Endothelial cell of umbilical vein (primary cell): Measurements from ENCODE around the gene BID. TPM values are rescaled to one million over a fixed set of nuclear protein-coding genes. Genes with fewer than 3 reads are reported as not detected.

Experiments used
- BruUV-seq: library from RNA; stranded (reverse); fragments of 400-500 nt; replicated peaks from 2 replicates; lab custom pipeline; 2021; lab: Mats Ljungman, UMichigan
- CTCF ChIA-PET: fragments of 300-600, 350-600 bp; sonication (Branson Sonifier 250); formaldehyde crosslinking; loops from one replicate; lab custom pipeline; 2021; ENCODE audit warnings: antibody characterized with exemption, inconsistent platforms; lab: Charles Lee
- POLR2A ChIA-PET: fragments of 300-600, 350-600 bp; sonication (Branson Sonifier 250); formaldehyde crosslinking; loops from one replicate; lab custom pipeline; 2021; ENCODE audit warnings: antibody characterized with exemption, inconsistent platforms; lab: Charles Lee
- DNase-seq: peaks from one replicate; pipeline ENCODE4 v3.0.0-alpha.2; 2011; ENCODE audit warnings: low read depth, low spot score
- FAIRE-seq: peaks from 2 replicates; lab custom pipeline; 2011; peaks lifted over from hg19 to GRCh38; lab: Jason Lieb, UNC
- H2AFZ ChIP-seq: 2 replicates; pipeline ENCODE4 v1.6.0; 2012; ENCODE audit warnings: low read depth, low read length, control low read depth, inconsistent platforms
- H3K27ac ChIP-seq: 2 replicates; pipeline ENCODE4 v1.5.1; 2011; ENCODE audit warnings: low read depth, mild to moderate bottlenecking, control low read depth, low read length, moderate library complexity; ENCODE audit not compliant: insufficient read depth
- H3K27me3 ChIP-seq, 2 experiments: 2 replicates each; pipeline versions ENCODE4 v1.6.0 to v1.6.1; 2011; ENCODE audit warnings: low read length in 2 of 2, mixed read lengths in 1 of 2; ENCODE audit not compliant: control insufficient read depth in 2 of 2, insufficient read depth in 2 of 2
- H3K36me3 ChIP-seq, 2 experiments: 2 replicates in 1 of 2; 3 replicates in 1 of 2; pipeline ENCODE4 v1.5.1; 2011; ENCODE audit warnings: low read length in 2 of 2, mild to moderate bottlenecking in 1 of 2, moderate library complexity in 1 of 2; ENCODE audit not compliant: control insufficient read depth in 2 of 2, insufficient read depth in 2 of 2; ENCODE audit errors: extremely low read depth in 1 of 2
- H3K4me1 ChIP-seq: 3 replicates; pipeline ENCODE4 v1.5.1; 2011; ENCODE audit warnings: mild to moderate bottlenecking, low read length; ENCODE audit not compliant: control insufficient read depth, insufficient read depth; ENCODE audit errors: extremely low read depth
- H3K4me2 ChIP-seq: 2 replicates; pipeline ENCODE4 v1.6.1; 2011; ENCODE audit warnings: low read length, control low read depth, mixed read lengths; ENCODE audit not compliant: insufficient read depth
- H3K4me3 ChIP-seq, 3 experiments: fragments of 200-600 bp in 1 of 3; sonication (generic), shearing (Covaris generic) in 1 of 3; replicated peaks in 1 of 3; 2 replicates each; pipeline ENCODE4 v1.5.1; 2011 to 2016; ENCODE audit warnings: control low read depth in 3 of 3, low read length in 3 of 3, mild to moderate bottlenecking in 2 of 3, inconsistent platforms in 1 of 3, low read depth in 1 of 3, moderate library complexity in 1 of 3; ENCODE audit not compliant: insufficient read depth in 1 of 3
- H3K79me2 ChIP-seq: 2 replicates; pipeline ENCODE4 v1.6.0; 2012; ENCODE audit warnings: low read length, inconsistent platforms; ENCODE audit not compliant: control insufficient read depth, insufficient read depth
- H3K9ac ChIP-seq: replicated peaks from 2 replicates; pipeline ENCODE3; 2011; ENCODE audit warnings: low read length, control low read depth; ENCODE audit not compliant: insufficient read depth; ENCODE audit errors: extremely low read depth
- H3K9me1 ChIP-seq: replicated peaks from 3 replicates; pipeline ENCODE4 v1.6.0; 2011; ENCODE audit warnings: mild to moderate bottlenecking, low read length; ENCODE audit not compliant: control insufficient read depth, insufficient read depth; ENCODE audit errors: extremely low read depth
- H3K9me3 ChIP-seq: replicated peaks from 2 replicates; pipeline ENCODE4 v1.5.1; 2012; ENCODE audit warnings: low read length, inconsistent platforms; ENCODE audit not compliant: control insufficient read depth, insufficient read depth
- H4K20me1 ChIP-seq: replicated peaks from 2 replicates; pipeline ENCODE3; 2011; ENCODE audit warnings: mild to moderate bottlenecking, low read length; ENCODE audit not compliant: control insufficient read depth, insufficient read depth; ENCODE audit errors: extremely low read depth
- EZH2 ChIP-seq: IDR thresholded peaks from 2 replicates; pipeline ENCODE4 v1.6.1; 2012; ENCODE audit warnings: borderline replicate concordance, low read depth, mild to moderate bottlenecking, moderate library complexity, low read length, inconsistent platforms; ENCODE audit not compliant: severe bottlenecking
- FOS ChIP-seq: IDR thresholded peaks from 2 replicates; pipeline ENCODE4 v1.6.1; 2011; ENCODE audit warnings: mild to moderate bottlenecking, low read length, moderate library complexity, borderline replicate concordance; ENCODE audit not compliant: insufficient read depth
- GATA2 ChIP-seq: IDR thresholded peaks from 2 replicates; pipeline ENCODE4 v1.7.0; 2011; ENCODE audit warnings: low read depth, mild to moderate bottlenecking, moderate library complexity, mixed read lengths, low read length; ENCODE audit not compliant: insufficient read length, insufficient read depth
- JUN ChIP-seq: IDR thresholded peaks from 2 replicates; pipeline ENCODE4 v1.6.1; 2011; ENCODE audit warnings: borderline replicate concordance, low read depth; ENCODE audit not compliant: insufficient read length, insufficient read depth
- MYC ChIP-seq: IDR thresholded peaks from one replicate; pipeline ENCODE4 v1.6.1; 2011; ENCODE audit warnings: mild to moderate bottlenecking, low read depth, low read length
- POLR2A ChIP-seq: IDR thresholded peaks from 2 replicates; pipeline ENCODE4 v1.6.1; 2012; ENCODE audit warnings: low read depth, mild to moderate bottlenecking, control low read depth, low read length
- POLR2AphosphoS5 ChIP-seq: IDR thresholded peaks from 2 replicates; pipeline ENCODE4 v1.6.1; 2012; ENCODE audit warnings: low read depth, mild to moderate bottlenecking, control low read depth, low read length, moderate library complexity; ENCODE audit not compliant: insufficient read depth
- dilution Hi-C: fragments of 300-500 bp; cut with MboI; formaldehyde crosslinking; loops from one replicate; pipeline ENCODE4 v1.15.0; 2019; ENCODE audit warnings: low sequenced_read_pairs; ENCODE audit not compliant: extremely low pct_ligation_motif_present
- intact Hi-C: fragments of 100-400 bp; cut with micrococcal nuclease; formaldehyde crosslinking; loops from one replicate; pipeline ENCODE4 v1.10.0; 2022
- polyA plus RNA-seq, 4 experiments: library from polyadenylated mRNA; depleted of rRNA in 3 of 4; stranded (reverse) in 3 of 4; unstranded in 1 of 4; fragments of >200 nt; gene quantifications; 2 replicates each; pipeline versions ENCODE4 v1.2.1 to v1.2.3, GENCODE V29; 2011 to 2012; ENCODE audit warnings: missing spikeins in 1 of 4
- total RNA-seq: library from RNA; stranded (reverse); gene quantifications from 2 replicates; pipeline ENCODE4 v1.2.3, GENCODE V29; 2021
- TF ChIP-seq, protein P1 (sequence below): IDR thresholded peaks from 2 replicates; pipeline ENCODE4 v1.6.1; 2011; ENCODE audit not compliant: insufficient read depth, insufficient read length
- TF ChIP-seq, protein P2 (sequence below), 2 donors: IDR thresholded peaks; 1 replicate in 1 of 2; 2 replicates in 1 of 2; pipeline ENCODE4 v1.5.1; 2011; ENCODE audit warnings: low read length in 2 of 2, mild to moderate bottlenecking in 2 of 2, moderate library complexity in 2 of 2, control low read depth in 1 of 2, inconsistent platforms in 1 of 2, low read depth in 1 of 2; ENCODE audit not compliant: insufficient read depth in 1 of 2; ENCODE audit errors: extremely low read depth in 1 of 2

Gene BID
- total and polyA plus RNA-seq, 2 donors (not counting 3 experiments of a cell fraction or from before 2014, with no cell fraction given), result 39.0 to 119 TPM

DNA sequence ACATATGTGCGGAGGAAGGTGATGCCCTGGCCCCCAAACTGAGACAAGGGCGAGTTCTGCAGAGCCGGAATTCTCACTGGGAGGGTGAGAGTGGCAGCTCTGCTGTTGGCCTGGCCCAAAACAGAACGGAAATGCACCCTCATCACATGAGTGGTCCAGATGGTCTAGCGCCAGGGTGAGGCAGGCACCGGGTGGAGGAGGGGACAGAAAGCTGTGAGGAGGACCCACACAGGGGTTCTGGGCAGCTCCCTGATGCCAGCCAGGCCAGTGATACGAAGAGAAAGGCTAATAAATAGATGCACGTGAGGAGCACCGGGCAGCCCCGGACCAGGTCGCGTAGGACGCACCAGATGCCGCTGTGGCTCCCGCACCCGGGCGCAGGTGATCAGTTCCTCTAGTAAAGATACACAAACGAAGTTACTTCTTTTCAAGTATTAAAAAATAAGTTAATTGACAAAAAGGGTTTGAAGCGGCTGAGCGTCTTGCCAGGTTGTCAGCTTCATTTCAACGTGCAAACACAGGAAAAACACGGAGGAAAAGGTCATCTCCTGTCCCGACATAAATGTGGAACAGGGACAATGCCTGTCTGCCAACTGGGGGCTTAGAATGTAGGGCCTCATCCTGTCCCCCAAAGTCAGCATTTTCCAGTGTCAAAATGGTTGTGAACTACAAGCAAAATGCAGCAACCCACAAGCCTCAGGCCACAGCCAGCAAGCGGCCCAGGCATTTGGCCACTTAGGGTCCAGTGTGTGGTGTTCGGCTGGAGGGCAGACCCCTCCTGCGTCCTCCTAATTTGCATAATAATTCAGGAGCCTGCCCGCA lies 15.3 kb upstream of the BID start:
- CTCF ChIA-PET, result interaction anchor here (0.8 to 2.2 kb wide), 3 partner anchors 11 to 287 kb away, joined by 3 to 4 read pairs (median 3); no protein-coding TSS in a partner anchor
- H3K4me1 ChIP-seq, result peaks cover 9% of the 10 kb centered on the region
- H3K36me3 ChIP-seq, result peaks cover 3 to 7% of the 10 kb centered on the region in 2 experiments
- intact Hi-C loops (no loop called here), dilution Hi-C loops (no loop called here)
- DNase-seq (no peak), FAIRE-seq (no peak)
- POLR2A ChIA-PET, result no interaction called here
- no peak overlapping the region for H3K9ac ChIP-seq
- TF ChIP-seq POLR2A (no peak), EZH2 (no peak), MYC (no peak), FOS (no peak), JUN (no peak), POLR2AphosphoS5 (no peak), GATA2 (no peak)
- TF ChIP-seq, protein P1, sequence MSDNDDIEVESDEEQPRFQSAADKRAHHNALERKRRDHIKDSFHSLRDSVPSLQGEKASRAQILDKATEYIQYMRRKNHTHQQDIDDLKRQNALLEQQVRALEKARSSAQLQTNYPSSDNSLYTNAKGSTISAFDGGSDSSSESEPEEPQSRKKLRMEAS, result no peak
- TF ChIP-seq, protein P2, sequence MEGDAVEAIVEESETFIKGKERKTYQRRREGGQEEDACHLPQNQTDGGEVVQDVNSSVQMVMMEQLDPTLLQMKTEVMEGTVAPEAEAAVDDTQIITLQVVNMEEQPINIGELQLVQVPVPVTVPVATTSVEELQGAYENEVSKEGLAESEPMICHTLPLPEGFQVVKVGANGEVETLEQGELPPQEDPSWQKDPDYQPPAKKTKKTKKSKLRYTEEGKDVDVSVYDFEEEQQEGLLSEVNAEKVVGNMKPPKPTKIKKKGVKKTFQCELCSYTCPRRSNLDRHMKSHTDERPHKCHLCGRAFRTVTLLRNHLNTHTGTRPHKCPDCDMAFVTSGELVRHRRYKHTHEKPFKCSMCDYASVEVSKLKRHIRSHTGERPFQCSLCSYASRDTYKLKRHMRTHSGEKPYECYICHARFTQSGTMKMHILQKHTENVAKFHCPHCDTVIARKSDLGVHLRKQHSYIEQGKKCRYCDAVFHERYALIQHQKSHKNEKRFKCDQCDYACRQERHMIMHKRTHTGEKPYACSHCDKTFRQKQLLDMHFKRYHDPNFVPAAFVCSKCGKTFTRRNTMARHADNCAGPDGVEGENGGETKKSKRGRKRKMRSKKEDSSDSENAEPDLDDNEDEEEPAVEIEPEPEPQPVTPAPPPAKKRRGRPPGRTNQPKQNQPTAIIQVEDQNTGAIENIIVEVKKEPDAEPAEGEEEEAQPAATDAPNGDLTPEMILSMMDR (IDR thresholded peaks at IDR 0.05; ENCODE audit: extremely low read depth in 1 of 2, insufficient read depth in 1 of 2, low read depth in 1 of 2, low read length in 2 of 2), result no peak
- no peak overlapping the region for H3K27ac ChIP-seq
- no peaks in the 10 kb centered on the region for H3K9me1 ChIP-seq
- H3K4me3 ChIP-seq, result no peak overlapping the region
- no peaks in the 10 kb centered on the region for H4K20me1 ChIP-seq
- BruUV-seq, result no TSS peak
- H3K79me2 ChIP-seq, result no peaks in the 10 kb centered on the region
- no peaks in the 10 kb centered on the region for H3K9me3 ChIP-seq
- H3K4me2 ChIP-seq, result no peak overlapping the region
- no peaks in the 10 kb centered on the region for H3K27me3 ChIP-seq
- H2AFZ ChIP-seq, result no peak overlapping the region
